IMR-90 (cell line): ENCODE measurements around the gene INPP5F.

ENCODE experiments used
- CTCF ChIP-seq: conservative IDR thresholded peaks from 2 replicates; pipeline ENCODE4 v1.5.1; 2012; ENCODE audit warnings: mild to moderate bottlenecking, low read depth, low read length, improper control_type of control experiment
- MAZ ChIP-seq: IDR thresholded peaks from 2 replicates; pipeline ENCODE4 v1.6.1; 2012; ENCODE audit warnings: low read depth, mild to moderate bottlenecking, low read length, improper control_type of control experiment, moderate library complexity, borderline replicate concordance
- RAD21 ChIP-seq: IDR thresholded peaks from 2 replicates; pipeline ENCODE4 v1.6.1; 2012; ENCODE audit warnings: low read length, improper control_type of control experiment

DNA sequence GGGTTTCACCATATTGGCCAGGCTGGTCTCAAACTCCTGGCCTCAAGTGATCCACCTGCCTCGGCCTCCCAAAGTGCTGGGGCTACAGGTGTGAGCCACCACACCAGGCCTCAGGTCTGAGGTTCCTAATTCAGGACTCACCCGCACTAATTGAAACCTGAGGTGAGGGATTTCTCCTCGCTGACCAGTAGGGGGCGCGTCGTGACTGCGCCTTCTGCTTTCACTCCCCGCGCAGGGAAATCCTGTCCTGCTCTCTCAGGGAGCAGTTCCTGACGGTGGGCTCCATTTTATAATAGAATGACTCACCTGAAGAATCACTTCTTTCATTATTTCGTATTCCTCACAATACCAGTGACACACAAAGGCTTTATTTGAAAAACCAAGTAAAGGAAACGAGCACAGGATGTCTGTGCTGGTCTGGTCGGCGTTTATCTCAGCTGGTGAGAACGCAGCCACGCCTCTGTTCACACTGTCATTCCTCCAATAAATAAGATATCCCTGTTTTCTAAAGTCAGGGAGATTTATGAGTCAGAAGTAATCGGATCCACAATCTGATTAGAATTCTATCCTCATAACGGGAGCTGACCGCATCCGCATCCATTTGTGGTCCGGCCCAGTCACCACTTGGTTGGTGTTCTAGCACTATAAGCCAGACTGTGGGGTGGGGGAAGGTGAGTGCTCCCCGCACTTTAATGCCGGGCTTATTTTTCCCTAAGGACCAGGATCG, 39.2 kb upstream of the INPP5F start:
- TF ChIP-seq RAD21 (peak; percentile 91), MAZ (no peak; the same call in 1 of the 2 replicates), CTCF (peak; percentile 93)
